Subcutaneous abdominal adipose tissue (tissue), 5 donors: ENCODE results near the gene MST1.
"Not testable (repeated sequence)": the region's sequence is repeated elsewhere in the genome, so short reads cannot be mapped to it uniquely, and the experiment has no call there.

ENCODE experiments used
- H3K27ac ChIP-seq: one replicate; pipeline ENCODE4 v1.7.0; 2013; ENCODE audit warnings: low read depth, mild to moderate bottlenecking, inconsistent platforms, low read length, moderate library complexity
- H3K27me3 ChIP-seq, 5 donors: one replicate each; pipeline ENCODE4 v1.7.0; 2013; ENCODE audit warnings: low read length in 5 of 5, inconsistent platforms in 1 of 5; ENCODE audit not compliant: control insufficient read depth in 5 of 5, insufficient read depth in 4 of 5
- H3K36me3 ChIP-seq, 5 donors: one replicate each; pipeline ENCODE4 v1.7.0; 2013; ENCODE audit warnings: low read length in 5 of 5; ENCODE audit not compliant: control insufficient read depth in 5 of 5, insufficient read depth in 5 of 5
- H3K4me1 ChIP-seq, 5 donors: one replicate each; pipeline ENCODE4 v1.7.0; 2013; ENCODE audit warnings: low read length in 5 of 5, mild to moderate bottlenecking in 3 of 5, moderate library complexity in 1 of 5; ENCODE audit not compliant: control insufficient read depth in 5 of 5, insufficient read depth in 5 of 5
- H3K4me3 ChIP-seq, 5 donors: one replicate each; pipeline ENCODE4 v1.7.0; 2013; ENCODE audit warnings: low read length in 5 of 5, low read depth in 1 of 5
- H3K9ac ChIP-seq, 5 donors: one replicate each; pipeline ENCODE4 v1.7.0; 2013; ENCODE audit warnings: low read length in 5 of 5, mild to moderate bottlenecking in 4 of 5, moderate library complexity in 3 of 5
- H3K9me3 ChIP-seq, 5 donors: one replicate each; pipeline ENCODE4 v1.7.0; 2013; ENCODE audit warnings: low read length in 5 of 5; ENCODE audit not compliant: control insufficient read depth in 5 of 5
- donor health status: healthy.
- donor health status: healthy.
- donor health status: healthy.
- donor health status: healthy.
- donor health status: healthy.

Gene MST1

DNA sequence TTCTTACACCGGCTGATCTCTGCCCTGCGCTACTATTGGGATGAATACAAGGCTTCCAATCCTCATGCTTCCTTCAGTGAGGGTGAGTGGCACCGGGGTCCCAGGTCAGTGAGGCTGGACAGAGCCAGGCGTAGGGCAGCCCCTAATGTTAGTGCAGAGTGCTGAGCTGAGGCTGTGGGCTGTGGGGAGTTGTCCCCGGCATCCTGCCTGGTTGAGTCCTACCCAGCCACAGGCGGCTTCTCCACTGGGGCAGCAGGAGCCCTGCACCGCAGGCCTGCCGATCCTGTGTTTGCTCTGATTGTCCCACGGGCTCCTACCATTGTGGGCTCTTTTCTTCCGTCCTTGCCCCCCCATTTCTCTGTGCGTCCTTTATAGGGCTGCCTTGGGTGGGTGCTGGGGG lies 13.4 kb upstream of the MST1 start:
- Histone ChIP-seq H3K27ac (no peak overlapping the region), H3K27me3 (no peaks in the 10 kb centered on the region)

DNA sequence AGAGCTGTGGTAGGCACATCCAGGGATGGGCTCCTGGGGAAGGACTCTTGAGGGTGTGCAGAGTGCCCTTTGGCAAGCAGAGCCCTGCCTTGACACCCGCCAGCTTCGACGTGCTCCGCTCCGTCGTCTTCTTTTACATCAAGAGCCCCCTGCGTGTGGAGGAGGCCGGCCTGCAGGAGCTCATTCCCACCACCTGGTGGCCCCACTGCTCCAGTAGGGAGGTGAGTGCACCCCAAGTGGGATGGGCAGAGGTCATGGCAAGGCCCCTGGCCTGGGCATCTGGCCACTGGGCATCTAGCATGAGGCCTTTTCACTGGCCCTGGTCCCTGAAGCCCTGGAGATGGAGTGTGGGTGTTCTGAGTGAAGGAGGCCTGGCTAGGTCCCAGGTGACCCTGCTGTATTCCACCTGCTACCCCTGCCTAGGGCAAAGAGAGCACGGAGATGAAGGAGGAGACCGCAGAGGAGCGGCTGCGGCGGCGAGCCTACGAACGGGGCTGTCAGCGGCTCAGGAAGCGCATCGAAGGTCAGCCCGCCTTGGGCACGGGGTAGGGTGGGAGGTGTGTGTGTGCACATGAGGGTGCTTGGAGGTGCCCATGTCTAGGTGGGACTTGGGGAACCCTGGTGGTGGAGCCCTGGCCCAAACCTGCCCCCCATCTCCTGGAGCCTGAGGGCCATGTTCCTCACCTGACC lies 12.3 kb upstream of the MST1 start:
- Histone ChIP-seq H3K27me3 (no peaks in the 10 kb centered on the region), H3K4me1 (peaks cover 0 to 14% (median 7%) of the 10 kb centered on the region in 5 donors), H3K36me3 (peaks cover 0 to 91% (median 79%) of the 10 kb centered on the region in 5 donors), H3K4me3 (no peak overlapping the region), H3K9me3 (no peaks in the 10 kb centered on the region), H3K9ac (no peak overlapping the region), H3K27ac (no peak overlapping the region)

More for the DNA sequence above, 13.4 kb upstream of the MST1 start:
- Histone ChIP-seq H3K9me3 (no peaks in the 10 kb centered on the region), H3K9ac (no peak overlapping the region), H3K4me3 (no peak overlapping the region), H3K36me3 (peaks cover 0 to 93% (median 79%) of the 10 kb centered on the region in 5 donors), H3K4me1 (peaks cover 0 to 14% (median 7%) of the 10 kb centered on the region in 5 donors)

DNA sequence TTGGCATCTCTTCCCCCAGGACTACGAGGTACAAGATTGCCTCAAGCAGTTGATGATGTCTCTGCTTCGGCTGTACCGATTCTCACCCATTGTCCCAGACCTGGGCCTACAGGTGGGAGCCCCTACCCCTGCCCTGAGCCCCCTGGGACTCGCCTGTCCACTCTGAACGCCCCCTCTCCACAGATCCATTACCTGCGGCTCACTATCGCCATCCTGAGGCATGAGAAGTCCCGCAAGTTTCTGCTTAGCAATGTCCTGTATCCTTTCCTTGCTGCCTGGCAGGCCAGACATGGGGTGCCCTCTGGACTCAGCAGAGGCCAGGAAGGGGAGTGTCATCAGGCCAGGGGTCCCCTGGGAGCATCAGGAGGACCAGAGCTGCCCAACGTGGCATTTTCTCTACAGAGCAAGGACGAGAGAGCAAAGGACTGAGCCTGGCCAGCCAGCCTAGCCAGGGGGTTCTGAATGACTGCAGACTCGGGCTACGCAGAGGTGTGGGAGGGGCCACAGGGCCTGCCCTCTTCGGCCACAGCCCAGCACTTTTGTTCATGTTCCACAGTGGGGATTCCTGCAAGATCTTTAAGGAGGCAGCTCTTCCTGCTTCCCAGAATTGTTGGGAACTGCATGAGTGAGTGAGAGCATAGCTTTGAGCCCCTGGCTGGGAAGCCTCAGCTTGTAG lies 11.3 kb upstream of the MST1 start:
- H3K4me3 ChIP-seq: no peak overlapping the region
- H3K27me3 ChIP-seq: no peaks in the 10 kb centered on the region
- peaks cover 0 to 82% (median 71%) of the 10 kb centered on the region in 5 donors for H3K36me3 ChIP-seq
- H3K9me3 ChIP-seq: no peaks in the 10 kb centered on the region
- no peak overlapping the region for H3K9ac ChIP-seq
- peaks cover 0 to 14% (median 7%) of the 10 kb centered on the region in 5 donors for H3K4me1 ChIP-seq
- no peak overlapping the region for H3K27ac ChIP-seq

DNA sequence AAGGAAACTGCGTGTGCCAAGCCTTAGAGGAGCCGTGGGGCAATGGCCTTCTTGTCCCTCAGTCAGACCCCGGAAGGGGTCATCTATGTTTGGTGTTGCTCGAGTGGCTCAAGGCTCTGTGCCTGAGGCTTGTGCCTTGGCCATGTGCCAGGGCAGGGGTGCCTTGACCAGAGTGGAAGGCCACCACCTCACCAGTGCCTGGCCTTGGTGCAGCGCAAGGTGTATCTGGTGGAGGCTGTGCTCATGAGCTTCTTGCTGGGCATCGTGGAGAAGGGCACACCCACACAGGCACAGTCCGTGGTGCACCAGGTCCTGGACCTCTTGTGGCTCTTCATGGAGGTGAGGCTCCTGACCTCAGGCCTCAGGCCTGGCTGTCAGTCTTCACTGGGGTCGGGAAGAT lies 10.7 kb upstream of the MST1 start:
- H3K27ac ChIP-seq: no peak overlapping the region
- no peaks in the 10 kb centered on the region for H3K27me3 ChIP-seq
- H3K4me3 ChIP-seq: no peak overlapping the region
- H3K9ac ChIP-seq: no peak overlapping the region
- peaks cover 0 to 14% (median 7%) of the 10 kb centered on the region in 5 donors for H3K4me1 ChIP-seq
- no peaks in the 10 kb centered on the region for H3K9me3 ChIP-seq
- peaks cover 0 to 76% (median 65%) of the 10 kb centered on the region in 5 donors for H3K36me3 ChIP-seq

DNA sequence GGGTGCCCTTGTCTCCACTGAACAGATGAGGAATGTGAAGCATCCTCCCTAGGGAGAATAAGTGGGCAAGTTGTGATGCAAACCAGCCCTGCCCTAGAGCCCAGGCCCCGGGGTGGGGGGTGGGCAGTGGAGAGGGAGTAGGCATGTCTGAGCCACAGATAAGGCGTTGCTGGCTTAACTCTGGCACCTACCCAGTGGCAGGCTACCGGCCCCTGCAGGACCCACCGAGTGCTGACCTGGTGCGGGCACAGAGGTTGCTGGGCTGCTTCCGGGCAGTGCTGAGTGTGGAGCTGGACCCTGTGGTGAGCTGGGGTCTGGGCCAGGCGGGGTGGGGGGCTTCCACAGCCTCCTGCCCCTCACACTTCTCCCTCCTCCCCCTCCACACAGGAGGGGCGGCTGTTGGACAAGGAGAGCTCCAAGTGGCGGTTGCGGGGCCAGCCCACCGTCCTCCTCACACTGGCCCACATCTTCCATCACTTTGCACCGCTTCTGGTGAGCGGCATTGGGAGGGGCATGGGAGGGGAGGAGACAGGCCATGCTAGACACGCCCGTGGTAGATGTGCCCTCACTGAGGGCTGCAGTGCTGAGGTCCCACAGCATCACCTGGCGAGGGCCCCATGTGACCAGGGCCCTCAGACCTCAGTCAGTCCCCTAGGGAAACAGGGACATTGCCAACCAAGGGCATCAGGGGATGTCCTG lies 10.2 kb upstream of the MST1 start:
- Histone ChIP-seq H3K36me3 (peaks cover 0 to 70% (median 59%) of the 10 kb centered on the region in 5 donors), H3K27ac (no peak overlapping the region)

DNA sequence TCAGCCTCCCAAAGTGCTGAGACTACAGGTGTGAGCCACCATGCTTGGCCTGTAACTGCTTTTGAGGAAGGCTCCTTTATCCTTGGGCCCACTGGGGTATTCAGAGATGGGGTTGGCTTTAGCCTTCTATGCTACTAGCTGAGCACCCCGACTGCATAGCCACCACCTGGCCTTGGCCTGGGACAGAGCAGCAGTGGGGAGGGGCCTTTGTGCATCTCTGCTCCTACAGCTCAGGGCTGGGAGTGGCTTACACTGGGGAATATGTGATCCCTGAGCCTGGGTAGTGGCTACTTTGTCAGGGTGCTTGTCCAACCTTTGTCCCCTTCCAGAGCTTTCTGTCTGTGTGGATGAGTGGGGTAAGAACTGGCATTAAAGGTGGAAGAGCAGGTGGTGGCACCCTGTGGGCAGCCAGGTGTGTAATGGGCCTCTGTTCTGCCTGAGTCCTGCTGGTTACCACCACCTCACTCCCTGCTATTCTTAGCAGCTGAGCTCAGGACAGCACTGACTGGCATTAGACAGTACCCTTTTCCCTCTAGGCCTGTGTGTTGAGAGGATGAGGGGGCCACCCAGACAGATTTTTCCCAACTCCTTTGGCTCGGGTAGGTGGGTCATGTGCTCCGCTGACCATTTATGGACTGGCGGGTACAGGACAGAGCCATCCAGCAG lies 6.2 kb upstream of the MST1 start:
- not testable (repeated sequence) for H3K9me3 ChIP-seq, H3K27me3 ChIP-seq, H3K27ac ChIP-seq, H3K4me3 ChIP-seq, H3K9ac ChIP-seq
- H3K36me3 ChIP-seq: peaks cover 0 to 36% (median 30%) of the 10 kb centered on the region in 5 donors
- peaks cover 0 to 19% (median 17%) of the 10 kb centered on the region in 5 donors for H3K4me1 ChIP-seq

More for the DNA sequence above, 10.2 kb upstream of the MST1 start:
- H3K9me3 ChIP-seq: no peaks in the 10 kb centered on the region
- H3K4me3 ChIP-seq: no peak overlapping the region
- peaks cover 0 to 14% (median 7%) of the 10 kb centered on the region in 5 donors for H3K4me1 ChIP-seq
- peak overlapping the region in 1 of 5 donors; percentile 25 for H3K9ac ChIP-seq
- H3K27me3 ChIP-seq: no peaks in the 10 kb centered on the region

DNA sequence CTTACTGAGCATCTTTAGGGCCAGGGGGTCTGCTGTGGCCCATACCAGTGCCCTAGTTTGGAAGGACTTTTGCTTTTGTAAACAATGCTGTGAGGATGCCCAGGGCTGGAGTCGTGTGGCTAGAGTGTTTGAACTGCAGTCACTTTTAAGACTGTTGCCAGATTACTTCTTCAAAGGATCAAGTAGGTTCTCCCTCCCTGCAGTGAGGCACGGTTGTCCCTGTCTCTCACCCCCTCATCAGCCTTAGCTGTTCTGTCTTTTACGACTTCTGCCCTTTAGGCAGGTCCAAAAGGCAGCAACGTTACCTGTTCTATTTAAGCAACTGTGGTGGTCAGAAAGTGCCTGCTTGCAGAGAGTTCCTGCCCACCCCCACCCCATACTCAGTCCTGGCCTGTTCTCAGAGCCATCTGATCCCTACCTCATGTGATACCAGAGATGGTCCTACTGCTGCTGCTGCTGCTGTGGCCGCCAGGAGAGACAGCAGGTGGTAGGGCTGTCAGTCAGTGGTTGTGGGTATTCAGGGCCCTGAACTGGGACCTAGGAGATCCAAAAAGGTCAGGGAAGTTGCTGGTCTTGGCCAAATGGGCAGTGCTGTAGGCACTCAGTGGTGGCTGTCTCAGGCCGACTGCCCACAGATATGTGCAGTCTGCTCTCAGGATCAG lies 5.3 kb upstream of the MST1 start:
- peaks cover 0 to 26% (median 21%) of the 10 kb centered on the region in 5 donors for H3K36me3 ChIP-seq
- not testable (repeated sequence) for H3K9me3 ChIP-seq, H3K27me3 ChIP-seq, H3K9ac ChIP-seq, H3K4me3 ChIP-seq, H3K27ac ChIP-seq
- peaks cover 0 to 28% (median 26%) of the 10 kb centered on the region in 5 donors for H3K4me1 ChIP-seq

DNA sequence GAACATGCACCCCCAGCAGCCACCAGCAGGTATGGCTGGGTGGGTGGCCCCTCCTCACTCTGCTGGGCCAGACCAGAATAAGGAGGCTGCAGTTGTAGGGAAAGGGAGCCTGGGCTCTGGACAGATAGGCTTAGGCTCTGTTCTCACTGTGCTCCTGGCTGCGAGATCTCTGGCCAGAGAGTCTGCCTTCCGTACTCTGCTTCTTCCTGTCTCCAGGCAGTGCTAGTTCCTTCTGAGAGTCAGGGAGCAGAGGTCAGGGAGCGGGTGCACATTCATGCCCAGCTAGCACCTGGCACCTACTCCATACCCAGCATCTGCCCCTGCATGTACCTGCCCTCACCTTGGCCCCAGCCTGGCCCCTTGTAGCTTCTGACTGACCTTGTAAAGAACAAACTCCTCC lies 2.2 kb upstream of the MST1 start:
- Histone ChIP-seq H3K4me1 (peaks cover 0 to 37% (median 31%) of the 10 kb centered on the region in 5 donors), H3K9ac (peak overlapping the region in 1 of 5 donors; percentile 31)
- not testable (repeated sequence) for H3K9me3 ChIP-seq, H3K36me3 ChIP-seq, H3K27ac ChIP-seq, H3K4me3 ChIP-seq, H3K27me3 ChIP-seq

DNA sequence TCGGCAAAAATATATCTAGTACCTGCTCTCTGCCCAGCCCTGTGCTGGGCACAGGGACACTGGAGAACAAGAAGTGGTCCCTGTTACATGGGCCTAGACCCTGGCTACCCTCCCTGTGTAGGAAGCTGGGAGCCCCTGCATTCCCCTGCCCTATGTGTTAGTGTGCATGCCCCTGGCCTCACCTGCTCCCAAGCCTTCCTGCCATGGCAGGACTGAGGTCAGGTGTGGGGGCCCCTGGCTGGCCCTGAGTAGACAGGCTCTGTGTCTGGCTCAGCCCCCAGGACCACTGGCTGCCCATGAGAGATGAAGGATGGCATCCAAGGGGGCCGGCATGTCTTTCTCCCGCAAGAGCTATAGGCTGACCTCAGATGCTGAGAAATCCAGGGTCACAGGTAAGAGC lies 1.6 kb upstream of the MST1 start:
- H3K36me3 ChIP-seq, H3K9me3 ChIP-seq, H3K27me3 ChIP-seq, H3K27ac ChIP-seq: not testable (repeated sequence)
- Histone ChIP-seq H3K4me3 (peak overlapping the region in 1 of 5 donors; percentile 7), H3K9ac (peak overlapping the region in 1 of 5 donors; percentile 41), H3K4me1 (peaks cover 0 to 41% (median 32%) of the 10 kb centered on the region in 5 donors)
